ENCODE measurements around the gene PPP4R3A.

Gene PPP4R3A

GRCh38 chr14:91418387-91419043 is 91.6 kb downstream of the PPP4R3A start (continued):
- TF ChIP-seq PRDM6 (tag by site-specific recombination; IDR thresholded peaks at IDR 0.05) (no peak), ZBTB10 (tag by site-specific recombination; IDR thresholded peaks at IDR 0.05) (peak; percentile 84; the same call in 1 of the 2 replicates), ZNF335 (tag by site-specific recombination; conservative IDR thresholded peaks at IDR 0.05) (peak; percentile 99)

GRCh38 chr14:91417983-91418386 is 92.1 kb downstream of the PPP4R3A start:
- CTCF ChIA-PET: interaction anchor here (0.6 to 8.6 kb wide), 5 partner anchors 20 to 241 kb away, joined by 3 to 77 read pairs (median 6); no protein-coding TSS in a partner anchor
- POLR2A ChIA-PET: no interaction called here
- H3K4me3 ChIP-seq (ENCODE audit: low read depth, low read length): peak overlapping the region; percentile 57

More at GRCh38 chr14:91417983-91418386, 92.1 kb downstream of the PPP4R3A start:
- peaks cover 0 to 7% of the 10 kb centered on the region in 2 experiments; a peak in 2 of 3 replicates for H3K36me3 ChIP-seq (ENCODE audit: control insufficient read depth in 2 of 2, insufficient read depth in 1 of 2, low read length in 2 of 2)
- TF ChIP-seq ZSCAN30 (tag by site-specific recombination; IDR thresholded peaks at IDR 0.05): 0 out of 2 replicates have a peak, but pooled peaks have one; percentile 36
- TF ChIP-seq HOXC10 (CRISPR knock-in tag; IDR thresholded peaks at IDR 0.05): no peak
- TF ChIP-seq ZFHX2 (tag by site-specific recombination; conservative IDR thresholded peaks at IDR 0.05): no peak
- peak; percentile 39; the same call in 1 of the 2 replicates for TF ChIP-seq ZFP69B (tag by site-specific recombination; IDR thresholded peaks at IDR 0.05)
- peak; percentile 56; the same call in 1 of the 2 replicates for TF ChIP-seq ZNF76 (tag by site-specific recombination; IDR thresholded peaks at IDR 0.05; ENCODE audit: borderline replicate concordance, low read depth)
- peak; percentile 35; the same call in 1 of the 2 replicates for TF ChIP-seq ZNF596 (tag by site-specific recombination; IDR thresholded peaks at IDR 0.05)
- no peak for TF ChIP-seq ZNF549 (tag by site-specific recombination; IDR thresholded peaks at IDR 0.05)
- peak; percentile 75; the same call in 1 of the 2 replicates for TF ChIP-seq ZNF692 (tag by site-specific recombination; IDR thresholded peaks at IDR 0.05)
- TF ChIP-seq PBX3 (CRISPR knock-in tag; IDR thresholded peaks at IDR 0.05): peak; percentile 61; the same call in 1 of the 2 replicates
- TF ChIP-seq ZNF610 (tag by site-specific recombination; IDR thresholded peaks at IDR 0.05; ENCODE audit: borderline replicate concordance): 0 out of 2 replicates have a peak, but pooled peaks have one; percentile 12
- TF ChIP-seq ZNF580 (tag by site-specific recombination; IDR thresholded peaks at IDR 0.05): no peak
- peak; percentile 38; the same call in 1 of the 2 replicates for TF ChIP-seq KLF1 (tag by site-specific recombination; IDR thresholded peaks at IDR 0.05)
- peak overlapping the region; percentile 66; the same call in 1 of the 2 replicates for H3K27ac ChIP-seq (ENCODE audit: extremely low read depth, low read depth, low read length)
- peaks cover 3% of the 10 kb centered on the region; the same call in 1 of the 2 replicates for H3K4me1 ChIP-seq (ENCODE audit: control insufficient read depth, insufficient read depth, low read length)
- H3K9me3 ChIP-seq (ENCODE audit: control insufficient read depth, insufficient read depth, low read depth, low read length): no peaks in the 10 kb centered on the region
